ENCODE measurements around the gene SBK3. TPM values are rescaled to one million over a fixed set of nuclear protein-coding genes. Genes with fewer than 3 reads are reported as not detected.

Gene SBK3
- total and polyA plus RNA-seq, 4 donors: 0.81 to 1.2 TPM; not detected in 2

DNA sequence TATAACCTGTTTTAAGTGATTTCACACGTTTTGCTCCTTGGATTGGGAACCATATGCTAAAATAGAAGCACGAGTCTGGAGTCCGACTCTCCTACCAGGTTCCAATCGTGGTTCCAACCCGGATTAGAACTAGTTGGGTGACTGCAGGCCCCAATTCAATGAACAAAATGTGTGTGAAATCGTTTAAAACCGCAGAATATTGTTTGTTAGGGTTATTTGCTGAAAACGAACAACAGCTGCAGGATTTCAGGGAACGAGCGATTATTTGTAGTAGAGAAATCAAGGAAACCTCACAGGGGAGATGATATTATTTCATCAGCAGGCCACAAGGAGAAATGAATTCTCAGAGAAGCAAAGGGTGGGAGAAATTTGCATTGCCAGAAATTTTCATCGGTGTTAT, 40.4 kb downstream of the SBK3 start:
- Histone ChIP-seq H3K27ac (ENCODE audit: low read depth in 1 of 2, low read length in 1 of 2) (no peak overlapping the region), H3K27me3 (ENCODE audit: control insufficient read depth in 3 of 3, insufficient read depth in 3 of 3, low read length in 2 of 3) (no peaks in the 10 kb centered on the region), H3K9ac (ENCODE audit: insufficient read depth in 1 of 2, low read length in 2 of 2) (no peak overlapping the region), H3K4me3 (no peak overlapping the region), H3K4me1 (ENCODE audit: control insufficient read depth in 5 of 5, insufficient read depth in 5 of 5, low read length in 5 of 5) (no peaks in the 10 kb centered on the region), H3K9me3 (ENCODE audit: control insufficient read depth in 4 of 4, insufficient read depth in 3 of 4, low read length in 3 of 4) (no peaks in the 10 kb centered on the region), H3K36me3 (ENCODE audit: control insufficient read depth in 4 of 4, insufficient read depth in 4 of 4, low read length in 4 of 4) (peaks cover 0 to 2% (median 0%) of the 10 kb centered on the region in 4 donors)
- DNase-seq (no peak), ATAC-seq (ENCODE audit: insufficient read depth, low FRiP score) (no peak)
- TF ChIP-seq, protein P1, sequence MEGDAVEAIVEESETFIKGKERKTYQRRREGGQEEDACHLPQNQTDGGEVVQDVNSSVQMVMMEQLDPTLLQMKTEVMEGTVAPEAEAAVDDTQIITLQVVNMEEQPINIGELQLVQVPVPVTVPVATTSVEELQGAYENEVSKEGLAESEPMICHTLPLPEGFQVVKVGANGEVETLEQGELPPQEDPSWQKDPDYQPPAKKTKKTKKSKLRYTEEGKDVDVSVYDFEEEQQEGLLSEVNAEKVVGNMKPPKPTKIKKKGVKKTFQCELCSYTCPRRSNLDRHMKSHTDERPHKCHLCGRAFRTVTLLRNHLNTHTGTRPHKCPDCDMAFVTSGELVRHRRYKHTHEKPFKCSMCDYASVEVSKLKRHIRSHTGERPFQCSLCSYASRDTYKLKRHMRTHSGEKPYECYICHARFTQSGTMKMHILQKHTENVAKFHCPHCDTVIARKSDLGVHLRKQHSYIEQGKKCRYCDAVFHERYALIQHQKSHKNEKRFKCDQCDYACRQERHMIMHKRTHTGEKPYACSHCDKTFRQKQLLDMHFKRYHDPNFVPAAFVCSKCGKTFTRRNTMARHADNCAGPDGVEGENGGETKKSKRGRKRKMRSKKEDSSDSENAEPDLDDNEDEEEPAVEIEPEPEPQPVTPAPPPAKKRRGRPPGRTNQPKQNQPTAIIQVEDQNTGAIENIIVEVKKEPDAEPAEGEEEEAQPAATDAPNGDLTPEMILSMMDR (IDR thresholded peaks at IDR 0.05; ENCODE audit: control extremely low read depth, extremely low read depth): no peak
- WGBS, 2 donors: 87% methylated on average over 11 of the region's 11 CpGs

- Histone ChIP-seq H3K27me3 (ENCODE audit: control insufficient read depth in 3 of 3, insufficient read depth in 3 of 3, low read length in 2 of 3) (no peaks in the 10 kb centered on the region), H3K4me1 (ENCODE audit: control insufficient read depth in 5 of 5, insufficient read depth in 5 of 5, low read length in 5 of 5) (no peaks in the 10 kb centered on the region), H3K36me3 (ENCODE audit: control insufficient read depth in 4 of 4, insufficient read depth in 4 of 4, low read length in 4 of 4) (peaks cover 0 to 2% (median 0%) of the 10 kb centered on the region in 4 donors), H3K9me3 (ENCODE audit: control insufficient read depth in 4 of 4, insufficient read depth in 3 of 4, low read length in 3 of 4) (no peaks in the 10 kb centered on the region), H3K9ac (ENCODE audit: insufficient read depth in 1 of 2, low read length in 2 of 2) (no peak overlapping the region), H3K27ac (ENCODE audit: low read depth in 1 of 2, low read length in 1 of 2) (no peak overlapping the region), H3K4me3 (no peak overlapping the region)
- 29 to 30% methylated on average over 13 of the region's 13 CpGs for WGBS, 2 donors
- TF ChIP-seq, protein P1 (IDR thresholded peaks at IDR 0.05; ENCODE audit: control extremely low read depth, extremely low read depth): no peak
- ATAC-seq (ENCODE audit: insufficient read depth, low FRiP score): no peak
- no peak for DNase-seq
These were observed 41.1 kb downstream of the SBK3 start for GRCh38 chr19:55504252-55504603.

DNA sequence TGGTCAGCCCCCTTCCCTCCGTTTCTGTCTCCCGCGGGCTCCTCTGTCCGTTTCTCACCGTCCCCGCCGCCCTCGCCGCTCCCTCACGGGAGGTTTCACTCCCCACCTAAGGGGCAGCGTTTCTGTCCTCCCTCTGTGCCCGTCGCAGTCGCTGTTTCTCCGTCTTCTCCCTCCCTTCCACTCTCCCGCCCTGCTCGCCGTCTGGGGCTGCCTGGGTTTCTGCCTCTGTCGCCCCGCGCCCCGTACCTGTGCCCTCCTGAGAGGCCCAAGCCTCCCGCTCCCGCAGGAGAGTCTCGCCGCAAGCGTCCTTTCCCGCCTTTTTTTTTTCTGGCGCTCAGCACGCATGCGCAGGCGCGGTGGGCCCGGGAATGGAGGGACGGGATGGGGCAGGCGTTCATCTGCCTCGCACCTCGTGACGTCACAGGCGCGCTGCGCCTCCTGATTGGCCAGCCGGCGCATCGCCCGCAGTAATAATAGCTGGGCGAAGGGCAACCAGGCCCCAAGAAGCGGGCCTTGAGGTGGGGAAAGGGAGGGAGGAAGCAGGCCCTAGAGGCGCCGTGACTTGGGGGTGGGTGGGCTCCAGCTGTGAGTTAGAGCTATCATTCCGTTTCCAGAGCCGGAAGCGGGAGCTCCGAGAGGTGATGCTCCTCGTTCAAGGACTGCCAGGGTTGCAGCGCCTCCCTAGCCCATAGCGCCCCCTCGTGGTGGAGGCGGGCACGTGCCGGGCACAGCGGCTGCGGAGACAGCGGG, 41.7 kb downstream of the SBK3 start:
- H3K4me3 ChIP-seq: peak overlapping the region; percentile 21
- peak overlapping the region in 1 of 2 donors; percentile 69 for H3K27ac ChIP-seq (ENCODE audit: low read depth in 1 of 2, low read length in 1 of 2)
- H3K36me3 ChIP-seq (ENCODE audit: control insufficient read depth in 4 of 4, insufficient read depth in 4 of 4, low read length in 4 of 4): peaks cover 0 to 2% (median 0%) of the 10 kb centered on the region in 4 donors
- TF ChIP-seq, protein P1 (IDR thresholded peaks at IDR 0.05; ENCODE audit: control extremely low read depth, extremely low read depth): peak; percentile 94
- H3K27me3 ChIP-seq (ENCODE audit: control insufficient read depth in 3 of 3, insufficient read depth in 3 of 3, low read length in 2 of 3): no peaks in the 10 kb centered on the region
- 10 to 12% methylated on average over 64 of the region's 64 CpGs for WGBS, 2 donors
- peak; percentile 95 for ATAC-seq (ENCODE audit: insufficient read depth, low FRiP score)
- no peak overlapping the region for H3K9ac ChIP-seq (ENCODE audit: insufficient read depth in 1 of 2, low read length in 2 of 2)
- no peaks in the 10 kb centered on the region for H3K4me1 ChIP-seq (ENCODE audit: control insufficient read depth in 5 of 5, insufficient read depth in 5 of 5, low read length in 5 of 5)
- peak; percentile 90 to 92 (median 91) for DNase-seq
- no peaks in the 10 kb centered on the region for H3K9me3 ChIP-seq (ENCODE audit: control insufficient read depth in 4 of 4, insufficient read depth in 3 of 4, low read length in 3 of 4)

DNA sequence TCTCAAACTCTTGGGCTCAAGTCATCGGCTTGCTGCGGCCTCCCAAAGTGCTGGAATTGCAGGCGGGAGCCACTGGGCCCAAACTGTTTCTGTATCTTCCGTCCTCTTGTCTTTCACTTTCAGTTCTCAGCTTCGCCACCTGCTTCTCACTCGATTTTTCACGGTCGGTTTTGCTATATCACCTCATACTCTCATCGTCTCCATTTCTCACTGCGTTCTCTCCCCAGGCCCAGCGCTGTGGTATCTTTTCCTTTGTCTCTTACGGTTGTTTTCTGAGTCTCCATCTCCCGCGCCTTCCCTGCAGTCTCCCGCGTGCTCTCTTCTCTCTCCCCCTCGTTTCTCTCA, 42.2 kb downstream of the SBK3 start:
- 80 to 89% methylated on average over 17 of the region's 17 CpGs for WGBS, 2 donors

More for the DNA sequence above, 42.2 kb downstream of the SBK3 start:
- ATAC-seq (ENCODE audit: insufficient read depth, low FRiP score) (no peak), DNase-seq (no peak)
- Histone ChIP-seq H3K9me3 (ENCODE audit: control insufficient read depth in 4 of 4, insufficient read depth in 3 of 4, low read length in 3 of 4) (no peaks in the 10 kb centered on the region), H3K36me3 (ENCODE audit: control insufficient read depth in 4 of 4, insufficient read depth in 4 of 4, low read length in 4 of 4) (peaks cover 0 to 2% (median 0%) of the 10 kb centered on the region in 4 donors), H3K4me3 (no peak overlapping the region), H3K27me3 (ENCODE audit: control insufficient read depth in 3 of 3, insufficient read depth in 3 of 3, low read length in 2 of 3) (no peaks in the 10 kb centered on the region), H3K27ac (ENCODE audit: low read depth in 1 of 2, low read length in 1 of 2) (no peak overlapping the region), H3K9ac (ENCODE audit: insufficient read depth in 1 of 2, low read length in 2 of 2) (no peak overlapping the region), H3K4me1 (ENCODE audit: control insufficient read depth in 5 of 5, insufficient read depth in 5 of 5, low read length in 5 of 5) (no peaks in the 10 kb centered on the region)
- TF ChIP-seq, protein P1 (IDR thresholded peaks at IDR 0.05; ENCODE audit: control extremely low read depth, extremely low read depth): no peak
